ENCODE measurements around the gene SHC3. TPM values are rescaled to one million over a fixed set of nuclear protein-coding genes. Genes with fewer than 3 reads are reported as not detected.

Gene SHC3
- total and polyA plus RNA-seq, 9 of the 15 experiments (the other 6 are each of a cell fraction or from before 2014, with no cell fraction given) = not detected

DNA sequence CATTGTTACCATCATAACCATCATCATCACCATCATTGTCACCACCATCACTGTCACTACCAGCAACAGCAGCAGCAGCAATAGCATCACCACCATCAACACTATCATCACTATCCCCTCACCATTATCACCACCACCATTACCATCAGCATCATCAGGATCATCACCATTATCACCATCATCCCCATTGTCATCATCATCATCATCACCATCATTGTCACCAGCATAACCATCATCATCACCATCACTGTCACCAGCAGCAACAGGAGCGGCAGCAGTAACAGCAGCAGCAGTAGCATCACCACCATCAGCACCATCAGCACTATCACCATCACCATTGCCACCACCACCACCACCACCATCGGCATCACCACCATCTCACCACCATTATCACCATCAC, 139.0 kb downstream of the SHC3 start (continued):
- TF ChIP-seq LCOR (CRISPR knock-in tag; IDR thresholded peaks at IDR 0.05) = no peak
- no peak for TF ChIP-seq RBM15 (IDR thresholded peaks at IDR 0.05; ENCODE audit: insufficient read depth, low read length)
- TF ChIP-seq, protein P1, sequence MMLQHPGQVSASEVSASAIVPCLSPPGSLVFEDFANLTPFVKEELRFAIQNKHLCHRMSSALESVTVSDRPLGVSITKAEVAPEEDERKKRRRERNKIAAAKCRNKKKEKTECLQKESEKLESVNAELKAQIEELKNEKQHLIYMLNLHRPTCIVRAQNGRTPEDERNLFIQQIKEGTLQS (IDR thresholded peaks at IDR 0.05) = no peak
- TF ChIP-seq, protein P1 (CRISPR knock-in tag; conservative IDR thresholded peaks at IDR 0.05) = no peak
- no peak for TF ChIP-seq ZNF717 (CRISPR knock-in tag; IDR thresholded peaks at IDR 0.05)
- TF ChIP-seq ZNF695 (CRISPR knock-in tag; IDR thresholded peaks at IDR 0.05) = no peak
- no peak for TF ChIP-seq KLF13 (tag; IDR thresholded peaks at IDR 0.05; ENCODE audit: borderline replicate concordance, low read depth)
- TF ChIP-seq ZNF436 (CRISPR knock-in tag; IDR thresholded peaks at IDR 0.05) = no peak

DNA sequence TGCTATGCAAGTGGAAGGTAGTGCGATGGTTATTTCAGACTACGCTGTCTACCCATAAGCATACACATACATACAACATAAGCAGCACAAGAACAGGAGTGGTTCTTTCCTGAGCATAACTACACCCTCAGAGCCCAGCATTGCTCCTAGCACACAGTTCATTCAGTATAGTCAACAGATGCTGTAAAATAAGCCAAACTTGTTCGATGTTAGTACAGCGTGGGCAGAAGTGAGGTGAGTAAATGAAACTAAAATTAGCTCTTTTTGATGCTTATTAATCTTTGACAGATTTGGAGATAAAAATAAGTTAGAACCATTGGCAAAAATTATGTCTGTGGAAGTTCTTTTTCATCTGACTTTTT, 139.5 kb downstream of the SHC3 start:
- no TSS peak for BruUV-seq (replicated peaks)
- ChIA-PET CTCF (ENCODE audit: low intra/inter-chr PET ratio) (no interaction called here), POLR2A (no interaction called here)
- H3K4me1 ChIP-seq (replicated peaks in 1 of 2; ENCODE audit: control insufficient read depth in 2 of 2, insufficient read depth in 2 of 2, low read length in 2 of 2) = no peaks in the 10 kb centered on the region
- FAIRE-seq = no peak
- no peak for DNase-seq (ENCODE audit: extremely low read depth in 1 of 4, low spot score in 3 of 4)
- no peaks in the 10 kb centered on the region for H3K79me2 ChIP-seq (ENCODE audit: control insufficient read depth, insufficient read depth, low read length)
- no peaks in the 10 kb centered on the region for H3K9me1 ChIP-seq (ENCODE audit: control insufficient read depth, insufficient read depth, low read length)
- no peaks in the 10 kb centered on the region for H4K20me1 ChIP-seq (replicated peaks; ENCODE audit: control insufficient read depth, insufficient read depth, low read length)
- no peak overlapping the region for H2AFZ ChIP-seq (ENCODE audit: low read depth, low read length)
- no peak overlapping the region for H3K4me3 ChIP-seq
- in situ Hi-C loops (cut with MboI) = no loop called here
- no peak overlapping the region for H3K4me2 ChIP-seq (ENCODE audit: insufficient read depth, low read length)
- ATAC-seq = no peak
- TF ChIP-seq HLTF (IDR thresholded peaks at IDR 0.05) = no peak
- TF ChIP-seq MTA1 (IDR thresholded peaks at IDR 0.05; ENCODE audit: borderline replicate concordance) = no peak
- TF ChIP-seq, protein P2, sequence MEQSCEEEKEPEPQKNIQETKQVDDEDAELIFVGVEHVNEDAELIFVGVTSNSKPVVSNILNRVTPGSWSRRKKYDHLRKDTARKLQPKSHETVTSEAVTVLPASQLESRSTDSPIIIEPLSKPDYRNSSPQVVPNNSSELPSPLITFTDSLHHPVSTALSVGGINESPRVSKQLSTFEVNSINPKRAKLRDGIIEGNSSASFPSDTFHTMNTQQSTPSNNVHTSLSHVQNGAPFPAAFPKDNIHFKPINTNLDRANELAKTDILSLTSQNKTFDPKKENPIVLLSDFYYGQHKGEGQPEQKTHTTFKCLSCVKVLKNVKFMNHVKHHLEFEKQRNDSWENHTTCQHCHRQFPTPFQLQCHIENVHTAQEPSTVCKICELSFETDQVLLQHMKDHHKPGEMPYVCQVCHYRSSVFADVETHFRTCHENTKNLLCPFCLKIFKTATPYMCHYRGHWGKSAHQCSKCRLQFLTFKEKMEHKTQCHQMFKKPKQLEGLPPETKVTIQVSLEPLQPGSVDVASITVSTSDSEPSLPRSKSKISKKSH (CRISPR knock-in tag; IDR thresholded peaks at IDR 0.05) = no peak
- no peak for TF ChIP-seq ZNF253 (CRISPR knock-in tag; conservative IDR thresholded peaks at IDR 0.05)
- TF ChIP-seq SP2 (IDR thresholded peaks at IDR 0.05; ENCODE audit: extremely low read depth, low read depth, low read length, poor library complexity, severe bottlenecking) = no peak
- TF ChIP-seq CBX1 (IDR thresholded peaks at IDR 0.05; ENCODE audit: low read depth) = no peak
- no peak for TF ChIP-seq L3MBTL2 (IDR thresholded peaks at IDR 0.05)
- H3K27ac ChIP-seq (ENCODE audit: extremely low read depth, low read depth, low read length) = no peak overlapping the region
- H3K9me3 ChIP-seq (replicated peaks; ENCODE audit: control insufficient read depth, insufficient read depth, low read depth, low read length) = no peaks in the 10 kb centered on the region
- H3K36me3 ChIP-seq (ENCODE audit: control insufficient read depth, insufficient read depth, low read length) = no peaks in the 10 kb centered on the region
- intact Hi-C loops (cut with micrococcal nuclease) = no loop called here
- 6% methylated on average over 4 of the region's 4 CpGs for WGBS (ENCODE audit: insufficient coverage, low coverage, missing lambda C conversion rate)
- peaks cover 0 to 13% of the 10 kb centered on the region in 2 experiments; a peak in 2 of 5 replicates for H3K27me3 ChIP-seq (ENCODE audit: control insufficient read depth in 2 of 2, insufficient read depth in 2 of 2, low read length in 2 of 2)
- H3K9ac ChIP-seq (ENCODE audit: insufficient read depth in 1 of 2, low read depth in 2 of 2, low read length in 2 of 2) = no peak overlapping the region
